Chondrocyte (in vitro differentiated cells): ENCODE data around the gene SMCP. TPM values are rescaled to one million over a fixed set of nuclear protein-coding genes. Genes with fewer than 3 reads are reported as not detected.

Experiments
- DNase-seq: peaks from one replicate; pipeline ENCODE4 v3.0.0; 2021; ENCODE audit warnings: mixed read lengths, low spot score
- H3K27ac Mint-ChIP-seq: one replicate; pipeline ENCODE4 v1.8.0; 2021; ENCODE audit warnings: mild to moderate bottlenecking, moderate library complexity, mixed read lengths; ENCODE audit not compliant: unreplicated experiment
- H3K27me3 Mint-ChIP-seq: 2 replicates; pipeline ENCODE4 v1.8.0; 2021; ENCODE audit warnings: low read depth, mixed read lengths
- H3K36me3 Mint-ChIP-seq: 2 replicates; pipeline ENCODE4 v1.8.0; 2021; ENCODE audit warnings: low read depth, mixed read lengths
- H3K4me1 Mint-ChIP-seq: 2 replicates; pipeline ENCODE4 v1.8.0; 2021; ENCODE audit warnings: low read depth, mild to moderate bottlenecking, mixed read lengths
- H3K4me3 Mint-ChIP-seq: one replicate; pipeline ENCODE4 v1.8.0; 2021; ENCODE audit warnings: mild to moderate bottlenecking, moderate library complexity, mixed read lengths; ENCODE audit not compliant: unreplicated experiment
- H3K9me3 Mint-ChIP-seq: 2 replicates; pipeline ENCODE4 v1.8.0; 2021; ENCODE audit warnings: low read depth, mixed read lengths
- total RNA-seq: library from RNA; stranded (reverse); gene quantifications from 3 replicates; pipeline ENCODE4 v1.2.1, GENCODE V29; 2021
- TF ChIP-seq, protein P1 (sequence below): fragments of 200-600 bp; sonication (generic); IDR thresholded peaks from 2 replicates; pipeline ENCODE4 v1.5.0; 2021; ENCODE audit warnings: antibody characterized with exemption, mild to moderate bottlenecking, moderate library complexity

The SMCP gene
- total RNA-seq, 1 donor from 2014 or later = not detected

DNA sequence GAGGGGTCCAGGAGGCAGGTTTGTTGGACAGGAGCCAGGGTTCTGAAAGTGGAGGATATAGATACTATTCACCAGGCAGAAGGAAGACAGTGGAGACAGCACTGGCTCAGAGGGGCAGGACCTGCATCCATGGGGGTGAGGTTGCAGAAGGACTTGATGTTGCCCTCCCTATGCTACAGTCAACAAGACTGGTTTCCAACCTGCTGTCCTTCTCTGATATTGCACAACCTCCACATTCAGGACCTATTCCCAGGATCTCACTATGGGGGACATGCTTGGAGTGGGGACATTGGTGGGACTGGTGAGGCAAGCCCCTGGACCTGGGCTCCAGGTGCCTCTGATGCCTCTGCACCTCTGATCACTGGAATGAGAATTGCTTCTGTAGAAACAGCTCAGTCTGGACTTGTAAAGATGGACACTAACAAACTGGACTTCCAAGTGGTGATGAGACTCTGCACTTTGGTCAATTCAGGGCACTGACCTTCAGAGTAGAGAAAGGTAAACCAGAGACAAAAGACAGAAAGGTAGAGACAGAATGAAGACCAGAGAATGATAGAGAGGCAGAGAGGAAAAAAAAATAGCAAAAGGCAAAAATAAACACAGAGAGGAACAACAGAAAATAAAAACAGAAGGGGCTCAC lies 1.6 kb downstream of the SMCP start:
- H3K4me1 Mint-ChIP-seq = no peaks in the 10 kb centered on the region
- TF ChIP-seq, protein P1, sequence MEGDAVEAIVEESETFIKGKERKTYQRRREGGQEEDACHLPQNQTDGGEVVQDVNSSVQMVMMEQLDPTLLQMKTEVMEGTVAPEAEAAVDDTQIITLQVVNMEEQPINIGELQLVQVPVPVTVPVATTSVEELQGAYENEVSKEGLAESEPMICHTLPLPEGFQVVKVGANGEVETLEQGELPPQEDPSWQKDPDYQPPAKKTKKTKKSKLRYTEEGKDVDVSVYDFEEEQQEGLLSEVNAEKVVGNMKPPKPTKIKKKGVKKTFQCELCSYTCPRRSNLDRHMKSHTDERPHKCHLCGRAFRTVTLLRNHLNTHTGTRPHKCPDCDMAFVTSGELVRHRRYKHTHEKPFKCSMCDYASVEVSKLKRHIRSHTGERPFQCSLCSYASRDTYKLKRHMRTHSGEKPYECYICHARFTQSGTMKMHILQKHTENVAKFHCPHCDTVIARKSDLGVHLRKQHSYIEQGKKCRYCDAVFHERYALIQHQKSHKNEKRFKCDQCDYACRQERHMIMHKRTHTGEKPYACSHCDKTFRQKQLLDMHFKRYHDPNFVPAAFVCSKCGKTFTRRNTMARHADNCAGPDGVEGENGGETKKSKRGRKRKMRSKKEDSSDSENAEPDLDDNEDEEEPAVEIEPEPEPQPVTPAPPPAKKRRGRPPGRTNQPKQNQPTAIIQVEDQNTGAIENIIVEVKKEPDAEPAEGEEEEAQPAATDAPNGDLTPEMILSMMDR = no peak
- H3K4me3 Mint-ChIP-seq = no peak overlapping the region
- DNase-seq = no peak
- H3K27me3 Mint-ChIP-seq = peaks cover 5% of the 10 kb centered on the region
- no peaks in the 10 kb centered on the region for H3K9me3 Mint-ChIP-seq
- H3K27ac Mint-ChIP-seq = no peak overlapping the region
- H3K36me3 Mint-ChIP-seq = no peaks in the 10 kb centered on the region

DNA sequence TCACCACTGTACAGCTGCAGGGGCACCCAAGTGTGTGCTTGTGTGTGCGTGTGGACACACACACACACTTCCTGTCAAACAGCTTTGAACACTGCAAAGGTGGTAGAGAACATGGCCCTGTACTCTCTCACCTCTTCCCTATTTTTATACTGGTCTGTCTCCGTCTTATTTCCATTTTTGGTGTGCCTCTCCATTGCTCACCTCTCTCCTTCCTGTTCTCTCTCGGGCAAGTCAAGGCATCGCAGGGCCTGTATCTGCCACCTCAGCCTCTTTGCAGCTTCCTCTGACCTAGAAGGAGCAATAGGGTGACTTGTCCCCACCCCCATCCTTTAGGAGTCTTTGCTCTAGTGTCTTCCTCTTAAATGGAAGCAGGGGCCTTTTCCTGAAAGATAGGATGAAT lies 2.2 kb downstream of the SMCP start:
- TF ChIP-seq, protein P1 = no peak
- Mint-ChIP-seq H3K9me3 (no peaks in the 10 kb centered on the region), H3K27ac (no peak overlapping the region), H3K27me3 (peaks cover under 1% of the 10 kb centered on the region), H3K36me3 (no peaks in the 10 kb centered on the region), H3K4me3 (no peak overlapping the region), H3K4me1 (no peaks in the 10 kb centered on the region)
- no peak for DNase-seq

DNA sequence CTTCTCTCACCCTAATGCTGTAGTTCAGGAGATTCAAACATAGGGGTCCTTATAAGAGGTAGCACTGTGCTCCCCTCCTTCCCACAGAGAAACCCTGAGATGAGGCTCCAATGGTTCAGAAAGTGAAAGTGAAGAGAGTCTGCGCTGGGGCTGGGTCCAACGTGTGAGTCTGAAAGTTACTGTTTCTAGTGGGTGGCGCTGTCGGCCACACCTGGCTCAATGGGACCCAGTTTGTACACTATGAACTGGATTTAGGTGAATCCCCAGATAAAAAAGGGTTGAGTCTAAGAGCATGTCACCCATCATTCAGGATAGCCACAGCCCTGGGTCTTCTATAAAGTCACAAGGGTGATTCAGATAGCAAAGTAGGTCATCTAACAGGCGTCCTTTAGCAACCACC lies 2.8 kb downstream of the SMCP start:
- no peak for DNase-seq
- Mint-ChIP-seq H3K4me3 (no peak overlapping the region), H3K9me3 (no peaks in the 10 kb centered on the region)

DNA sequence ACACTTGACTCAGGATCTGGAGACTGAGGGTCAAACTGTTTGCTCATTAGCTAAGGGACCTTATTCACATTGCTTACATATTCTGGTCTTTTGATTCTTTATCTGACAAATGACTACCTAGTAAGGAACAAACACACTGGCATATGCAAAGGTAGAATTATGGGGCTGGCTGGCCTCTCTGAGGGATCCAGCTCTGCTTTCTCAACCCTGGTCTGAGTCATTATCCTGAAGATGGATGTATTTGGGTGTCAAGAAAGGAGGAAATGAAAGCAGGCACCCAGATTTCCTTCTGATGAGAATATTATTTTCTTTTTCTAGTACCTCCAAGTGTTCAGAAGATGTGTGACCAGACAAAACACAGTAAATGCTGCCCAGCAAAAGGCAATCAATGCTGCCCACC lies 6.0 kb downstream of the SMCP start:
- Mint-ChIP-seq H3K27ac (no peak overlapping the region), H3K4me1 (peaks cover 4% of the 10 kb centered on the region), H3K27me3 (no peaks in the 10 kb centered on the region), H3K4me3 (no peak overlapping the region), H3K9me3 (no peaks in the 10 kb centered on the region), H3K36me3 (no peaks in the 10 kb centered on the region)
- no peak for DNase-seq
- TF ChIP-seq, protein P1 = no peak

More for the DNA sequence above, 2.8 kb downstream of the SMCP start:
- H3K4me1 Mint-ChIP-seq = no peaks in the 10 kb centered on the region
- H3K27ac Mint-ChIP-seq = no peak overlapping the region
- TF ChIP-seq, protein P1 = no peak
- H3K36me3 Mint-ChIP-seq = no peaks in the 10 kb centered on the region
- H3K27me3 Mint-ChIP-seq = no peaks in the 10 kb centered on the region

DNA sequence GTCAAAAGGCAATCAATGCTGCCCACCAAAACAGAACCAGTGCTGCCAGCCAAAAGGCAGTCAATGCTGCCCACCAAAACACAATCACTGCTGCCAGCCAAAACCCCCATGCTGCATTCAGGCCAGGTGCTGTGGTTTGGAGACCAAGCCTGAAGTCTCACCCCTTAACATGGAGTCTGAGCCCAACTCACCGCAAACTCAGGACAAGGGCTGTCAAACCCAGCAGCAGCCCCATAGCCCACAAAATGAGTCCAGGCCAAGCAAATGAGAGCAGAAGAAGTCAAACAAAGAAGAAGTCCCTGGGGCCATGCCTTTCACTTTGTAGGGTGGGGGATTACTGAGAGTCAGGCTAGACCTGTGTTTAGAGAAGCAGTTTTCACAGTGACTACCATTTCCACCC lies 6.4 kb downstream of the SMCP start:
- Mint-ChIP-seq H3K4me1 (peaks cover 4% of the 10 kb centered on the region), H3K9me3 (no peaks in the 10 kb centered on the region), H3K4me3 (no peak overlapping the region), H3K36me3 (no peaks in the 10 kb centered on the region), H3K27me3 (no peaks in the 10 kb centered on the region), H3K27ac (no peak overlapping the region)
- no peak for DNase-seq
- TF ChIP-seq, protein P1 = no peak
